GM12878 (cell line): ENCODE results near the gene GALK2. TPM values are rescaled to one million over a fixed set of nuclear protein-coding genes. Genes with fewer than 3 reads are reported as not detected.

ENCODE experiments used
- ATAC-seq: fragments of 200-7000 bp; cut with Tn5 transposase; 3 replicates; pipeline ENCODE4 v1.9.1; 2020; ENCODE audit warnings: mild to moderate bottlenecking, moderate library complexity
- BruUV-seq: library from RNA; stranded (reverse); fragments of 400-500 nt; replicated peaks from 2 replicates; lab custom pipeline; 2021; lab: Mats Ljungman, UMichigan
- CTCF ChIA-PET: fragments of 300-600 bp; sonication (Branson Sonifier 250); formaldehyde crosslinking; extraction: SDS; loops from one replicate; lab custom pipeline; 2021; ENCODE audit warnings: inconsistent platforms; lab: Yijun Ruan, JAX
- POLR2A ChIA-PET: fragments of 350-600 bp; formaldehyde crosslinking; extraction: SDS; loops from one replicate; lab custom pipeline; 2021; ENCODE audit warnings: inconsistent platforms; lab: Charles Lee
- RAD21 ChIA-PET: fragments of 300-600 bp; sonication (Branson Sonifier 250); formaldehyde crosslinking; loops from one replicate; lab custom pipeline; 2023; ENCODE audit warnings: antibody characterized with exemption; ENCODE audit not compliant: unreplicated experiment; lab: Charles Lee
- SMC1A ChIA-PET: fragments of 300-600 bp; sonication (Branson Sonifier 250); formaldehyde crosslinking; loops from one replicate; lab custom pipeline; 2023; ENCODE audit not compliant: unreplicated experiment, uncharacterized antibody; lab: Charles Lee
- DNase-seq: peaks from one replicate; pipeline ENCODE4 v3.0.0-alpha.2; 2011; ENCODE audit warnings: low read depth, low spot score
- FAIRE-seq: peaks from 3 replicates; lab custom pipeline; 2011; peaks lifted over from hg19 to GRCh38; lab: Jason Lieb, UNC
- H2AFZ ChIP-seq: 2 replicates; pipeline ENCODE4 v1.6.0; 2011; ENCODE audit warnings: low read depth, low read length, control low read depth; ENCODE audit not compliant: control insufficient read depth
- H3K27ac ChIP-seq: 2 replicates; pipeline ENCODE4 v1.5.1; 2011; ENCODE audit warnings: control low read depth; ENCODE audit not compliant: control insufficient read depth, insufficient read depth
- H3K27me3 ChIP-seq, 2 experiments: replicated peaks in 1 of 2; 2 replicates each; pipeline versions ENCODE4 v1.6.0 to v1.6.1; 2011; ENCODE audit warnings: low read length in 1 of 2; ENCODE audit not compliant: control insufficient read depth in 2 of 2, insufficient read depth in 2 of 2
- H3K36me3 ChIP-seq, 2 experiments: 2 replicates each; pipeline ENCODE4 v1.5.1; 2011; ENCODE audit warnings: low read length in 1 of 2; ENCODE audit not compliant: control insufficient read depth in 2 of 2, insufficient read depth in 2 of 2
- H3K4me1 ChIP-seq: 2 replicates; pipeline ENCODE4 v1.6.1; 2011; ENCODE audit warnings: mild to moderate bottlenecking, low read length, moderate library complexity, mixed read lengths; ENCODE audit not compliant: control insufficient read depth, insufficient read depth
- H3K4me2 ChIP-seq: 2 replicates; pipeline ENCODE4 v1.6.0; 2011; ENCODE audit warnings: control low read depth; ENCODE audit not compliant: control insufficient read depth, insufficient read depth
- H3K4me3 ChIP-seq: fragments of 200-600 bp; sonication (generic); 2 replicates; pipeline ENCODE4 v1.5.1; 2016
- H3K79me2 ChIP-seq: 2 replicates; pipeline ENCODE4 v1.6.0; 2011; ENCODE audit warnings: low read length; ENCODE audit not compliant: control insufficient read depth, insufficient read depth
- H3K9ac ChIP-seq: 2 replicates; pipeline ENCODE4 v1.8.0; 2011; ENCODE audit warnings: low read length, control low read depth, mixed read lengths; ENCODE audit not compliant: control insufficient read depth, insufficient read depth
- H3K9me3 ChIP-seq: replicated peaks from 3 replicates; pipeline ENCODE4 v1.5.1; 2011; ENCODE audit warnings: mild to moderate bottlenecking, low read length; ENCODE audit not compliant: control insufficient read depth, insufficient read depth
- H4K20me1 ChIP-seq: 2 replicates; pipeline ENCODE4 v1.6.0; 2011; ENCODE audit not compliant: control insufficient read depth, insufficient read depth
- IRF4 ChIP-seq: IDR thresholded peaks from 2 replicates; pipeline ENCODE4 v1.6.1; 2011; ENCODE audit warnings: low read depth, low read length
- ZNF207 ChIP-seq: fragments of 450-650 bp; IDR thresholded peaks from 2 replicates; pipeline ENCODE4 v1.6.1; 2014; ENCODE audit warnings: antibody characterized with exemption, mild to moderate bottlenecking, borderline replicate concordance
- ZZZ3 ChIP-seq: IDR thresholded peaks from 2 replicates; pipeline ENCODE4 v1.6.1; 2011; ENCODE audit warnings: low read depth; ENCODE audit not compliant: control insufficient read depth, insufficient read length
- WGBS: methylation state at CpG from one replicate; pipeline ENCODE4 v1.1.6; 2016; ENCODE audit warnings: low lambda C conversion rate; ENCODE audit not compliant: insufficient replicate concordance, insufficient coverage; ENCODE audit errors: missing lambda C conversion rate; 5-methylcytosine and 5-hydroxymethylcytosine counted together
- in situ Hi-C: fragments of 300-500 bp; cut with MboI; formaldehyde crosslinking; loops from 9 replicates; pipeline ENCODE4 v1.14.3; 2018; ENCODE audit warnings: mixed read lengths
- intact Hi-C: fragments of 100-400 bp; cut with micrococcal nuclease; formaldehyde crosslinking; loops from one replicate; pipeline ENCODE4 v1.14.2; 2022; ENCODE audit not compliant: unreplicated experiment
- polyA plus RNA-seq, 11 experiments: library from polyadenylated mRNA; depleted of rRNA in 4 of 11; unstranded in 6 of 11; stranded (reverse) in 5 of 11; fragments of >200 nt; fragmentation: Nextera tagmentation in 4 of 11; fragmentation: Illumina TruSeq in 1 of 11; extraction: Ambion mirVana in 4 of 11; extraction: Trizol in 1 of 11; gene quantifications; 1 replicate in 1 of 11; 2 replicates in 10 of 11; pipeline versions ENCODE4 v1.2.1 to v1.2.3, GENCODE V29; 2011 to 2016; ENCODE audit warnings: inconsistent platforms in 2 of 11, missing spikeins in 2 of 11, low read depth in 1 of 11
- total RNA-seq, 4 experiments: library from RNA; depleted of rRNA in 3 of 4; stranded (reverse); fragments of >200 nt in 3 of 4; fragmentation: Illumina TruSeq in 1 of 4; extraction: Trizol in 1 of 4; gene quantifications; 2 replicates each; pipeline versions ENCODE4 v1.2.1 to v1.2.3, GENCODE V29; 2013 to 2021
- TF ChIP-seq, protein P1 (sequence below): fragments of 450-650 bp; conservative IDR thresholded peaks from 2 replicates; pipeline ENCODE4 v1.6.1; 2017; ENCODE audit warnings: mild to moderate bottlenecking, moderate library complexity

The GALK2 gene
- total and polyA plus RNA-seq, 10 of the 15 experiments (the other 5 are each of a cell fraction or from before 2014, with no cell fraction given), result 11.9 to 26.7 (median 15.4) TPM

GRCh38 chr15:49212897-49213296, 42.9 kb downstream of the GALK2 start:
- H2AFZ ChIP-seq, result no peak overlapping the region
- DNase-seq (no peak), ATAC-seq (no peak)
- peaks cover 6% of the 10 kb centered on the region for H3K4me1 ChIP-seq
- no TSS peak for BruUV-seq
- ChIA-PET SMC1A (no interaction called here), RAD21 (no interaction called here), POLR2A (no interaction called here), CTCF (no interaction called here)
- intact Hi-C loops (no loop called here), in situ Hi-C loops (no loop called here)
- H3K9ac ChIP-seq, result no peak overlapping the region
- peaks cover 4% of the 10 kb centered on the region; the same call in 1 of the 2 replicates for H3K79me2 ChIP-seq
- H3K9me3 ChIP-seq, result no peaks in the 10 kb centered on the region; the same call in 2 of the 3 replicates
- no peak overlapping the region for H3K4me3 ChIP-seq
- H3K36me3 ChIP-seq, result no peaks in the 10 kb centered on the region
- H4K20me1 ChIP-seq, result no peaks in the 10 kb centered on the region
- TF ChIP-seq, protein P1, sequence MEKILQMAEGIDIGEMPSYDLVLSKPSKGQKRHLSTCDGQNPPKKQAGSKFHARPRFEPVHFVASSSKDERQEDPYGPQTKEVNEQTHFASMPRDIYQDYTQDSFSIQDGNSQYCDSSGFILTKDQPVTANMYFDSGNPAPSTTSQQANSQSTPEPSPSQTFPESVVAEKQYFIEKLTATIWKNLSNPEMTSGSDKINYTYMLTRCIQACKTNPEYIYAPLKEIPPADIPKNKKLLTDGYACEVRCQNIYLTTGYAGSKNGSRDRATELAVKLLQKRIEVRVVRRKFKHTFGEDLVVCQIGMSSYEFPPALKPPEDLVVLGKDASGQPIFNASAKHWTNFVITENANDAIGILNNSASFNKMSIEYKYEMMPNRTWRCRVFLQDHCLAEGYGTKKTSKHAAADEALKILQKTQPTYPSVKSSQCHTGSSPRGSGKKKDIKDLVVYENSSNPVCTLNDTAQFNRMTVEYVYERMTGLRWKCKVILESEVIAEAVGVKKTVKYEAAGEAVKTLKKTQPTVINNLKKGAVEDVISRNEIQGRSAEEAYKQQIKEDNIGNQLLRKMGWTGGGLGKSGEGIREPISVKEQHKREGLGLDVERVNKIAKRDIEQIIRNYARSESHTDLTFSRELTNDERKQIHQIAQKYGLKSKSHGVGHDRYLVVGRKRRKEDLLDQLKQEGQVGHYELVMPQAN, result no peak
- TF ChIP-seq ZZZ3 (no peak), IRF4 (no peak), ZNF207 (no peak)
- TF ChIP-seq, all 136 proteins: peak for 0
- H3K27ac ChIP-seq, result no peak overlapping the region
- no peak for FAIRE-seq
- 61% methylated on average over 1 of the region's 1 CpG for WGBS
- H3K4me2 ChIP-seq, result no peak overlapping the region
- no peaks in the 10 kb centered on the region for H3K27me3 ChIP-seq
